ENCODE measurements around the gene SLC18A2.
"Not testable (repeated sequence)": the region's sequence is repeated elsewhere in the genome, so short reads cannot be mapped to it uniquely, and the experiment has no call there.

Gene SLC18A2

DNA sequence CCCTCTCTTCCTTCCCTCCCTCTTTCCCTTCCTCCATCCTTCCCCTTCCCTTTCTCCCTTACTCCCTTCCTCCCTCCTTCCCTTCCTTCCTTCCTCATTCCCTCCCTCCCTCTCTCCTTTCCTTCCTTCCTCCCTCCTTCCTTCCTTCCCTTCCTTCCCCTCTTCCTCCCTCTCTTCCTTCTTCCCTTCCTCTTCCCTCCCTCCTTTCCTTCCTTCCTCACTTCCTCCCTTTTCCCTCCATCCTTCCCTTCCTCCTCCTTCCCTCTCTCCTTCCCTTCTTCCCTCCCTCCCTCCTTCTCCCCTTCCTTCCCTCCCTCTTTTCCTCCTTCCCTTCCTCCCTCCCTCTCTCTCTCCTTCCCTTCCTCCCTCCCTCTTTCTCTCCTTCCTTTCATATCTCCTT lies 12.7 kb upstream of the SLC18A2 start:
- H3K9me3 ChIP-seq (ENCODE audit: low read length) = no peaks in the 10 kb centered on the region
- no peak overlapping the region for H3K4me3 ChIP-seq (ENCODE audit: low read depth, low read length, poor library complexity, severe bottlenecking)
- no peak for TF ChIP-seq EZH2 (IDR thresholded peaks at IDR 0.05; ENCODE audit: borderline replicate concordance, low read length)
- TF ChIP-seq, protein P1, sequence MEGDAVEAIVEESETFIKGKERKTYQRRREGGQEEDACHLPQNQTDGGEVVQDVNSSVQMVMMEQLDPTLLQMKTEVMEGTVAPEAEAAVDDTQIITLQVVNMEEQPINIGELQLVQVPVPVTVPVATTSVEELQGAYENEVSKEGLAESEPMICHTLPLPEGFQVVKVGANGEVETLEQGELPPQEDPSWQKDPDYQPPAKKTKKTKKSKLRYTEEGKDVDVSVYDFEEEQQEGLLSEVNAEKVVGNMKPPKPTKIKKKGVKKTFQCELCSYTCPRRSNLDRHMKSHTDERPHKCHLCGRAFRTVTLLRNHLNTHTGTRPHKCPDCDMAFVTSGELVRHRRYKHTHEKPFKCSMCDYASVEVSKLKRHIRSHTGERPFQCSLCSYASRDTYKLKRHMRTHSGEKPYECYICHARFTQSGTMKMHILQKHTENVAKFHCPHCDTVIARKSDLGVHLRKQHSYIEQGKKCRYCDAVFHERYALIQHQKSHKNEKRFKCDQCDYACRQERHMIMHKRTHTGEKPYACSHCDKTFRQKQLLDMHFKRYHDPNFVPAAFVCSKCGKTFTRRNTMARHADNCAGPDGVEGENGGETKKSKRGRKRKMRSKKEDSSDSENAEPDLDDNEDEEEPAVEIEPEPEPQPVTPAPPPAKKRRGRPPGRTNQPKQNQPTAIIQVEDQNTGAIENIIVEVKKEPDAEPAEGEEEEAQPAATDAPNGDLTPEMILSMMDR (IDR thresholded peaks at IDR 0.05; ENCODE audit: low read length) = no peak
- H2AFZ ChIP-seq (ENCODE audit: low read length) = no peak overlapping the region
- no peak overlapping the region for H3K4me2 ChIP-seq (ENCODE audit: low read length)
- H3K79me2 ChIP-seq (ENCODE audit: insufficient read depth, low read length) = no peaks in the 10 kb centered on the region
- H3K9ac ChIP-seq (ENCODE audit: low read length) = no peak overlapping the region
- no peaks in the 10 kb centered on the region for H3K36me3 ChIP-seq (ENCODE audit: insufficient read depth, low read length)
- H3K4me1 ChIP-seq (ENCODE audit: insufficient read depth, low read length, severe bottlenecking) = no peaks in the 10 kb centered on the region
- no peaks in the 10 kb centered on the region for H3F3A ChIP-seq (ENCODE audit: insufficient read depth, low read length)
- no peaks in the 10 kb centered on the region; the same call in 1 of the 2 replicates for H3K27me3 ChIP-seq (ENCODE audit: insufficient read depth, low read length)
- no peaks in the 10 kb centered on the region for H3K9me2 ChIP-seq (ENCODE audit: low read depth, low read length)
- H3K27ac ChIP-seq (ENCODE audit: low read depth, low read length, poor library complexity, severe bottlenecking) = no peak overlapping the region
- no peaks in the 10 kb centered on the region for H4K20me1 ChIP-seq (ENCODE audit: insufficient read depth, low read length)

DNA sequence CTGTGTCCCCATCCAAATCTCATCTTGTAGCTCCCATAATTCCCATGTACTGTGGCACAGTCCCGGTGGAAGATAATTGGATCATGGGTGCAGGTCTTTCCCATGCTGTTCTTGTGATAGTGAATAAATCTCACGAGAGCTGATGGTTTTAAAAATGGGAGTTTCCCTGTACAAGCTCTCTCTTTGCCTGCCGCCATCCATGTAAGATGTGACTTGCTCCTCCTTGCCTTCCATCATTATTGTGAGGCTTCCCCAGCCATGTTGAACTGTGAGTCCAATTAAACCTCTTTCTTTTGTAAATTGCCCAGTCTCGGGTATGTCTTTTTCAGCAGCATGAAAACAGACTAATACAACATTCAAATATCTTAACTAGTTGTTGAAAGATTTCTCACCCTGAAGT lies 10.8 kb upstream of the SLC18A2 start:
- H3K9ac ChIP-seq (ENCODE audit: low read length) = not testable (repeated sequence)

DNA sequence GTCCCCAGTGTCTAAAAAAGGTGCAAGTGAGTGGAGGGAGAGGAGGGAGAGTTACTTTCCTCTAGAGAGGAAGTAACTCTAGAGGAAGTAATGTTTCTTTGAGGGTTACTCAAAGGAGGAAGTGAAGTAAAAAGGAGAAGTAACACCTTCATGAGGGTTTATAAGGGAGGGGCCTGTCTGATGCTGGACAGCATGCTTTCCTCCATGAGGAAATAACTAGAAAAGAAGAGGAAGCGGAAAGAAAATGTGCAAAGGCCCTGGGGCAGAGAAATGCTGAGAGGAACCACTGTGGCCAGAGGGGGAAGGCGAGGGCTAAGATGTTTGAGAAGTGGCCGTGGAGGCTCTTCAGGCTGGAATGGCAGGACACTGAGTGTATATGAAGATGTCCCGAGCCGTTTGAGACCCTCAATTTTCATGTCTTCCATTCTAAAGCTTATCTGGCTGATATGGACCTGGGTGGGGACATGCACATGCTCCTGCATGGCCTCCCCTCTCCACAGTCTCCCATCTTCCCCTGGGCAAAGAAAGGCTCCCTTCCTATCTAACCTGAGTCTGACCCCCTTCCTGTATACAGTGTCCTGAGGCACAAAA lies 3.4 kb upstream of the SLC18A2 start:
- Histone ChIP-seq H3K27ac (ENCODE audit: low read depth, low read length, poor library complexity, severe bottlenecking) (no peak overlapping the region), H3K4me1 (ENCODE audit: insufficient read depth, low read length, severe bottlenecking) (no peaks in the 10 kb centered on the region), H3F3A (ENCODE audit: insufficient read depth, low read length) (no peaks in the 10 kb centered on the region)

More for the DNA sequence above, 10.8 kb upstream of the SLC18A2 start:
- H3K79me2 ChIP-seq (ENCODE audit: insufficient read depth, low read length); H3K27ac ChIP-seq (ENCODE audit: low read depth, low read length, poor library complexity, severe bottlenecking); H3K4me1 ChIP-seq (ENCODE audit: insufficient read depth, low read length, severe bottlenecking); H4K20me1 ChIP-seq (ENCODE audit: insufficient read depth, low read length); H3K9me2 ChIP-seq (ENCODE audit: low read depth, low read length); H3K4me3 ChIP-seq (ENCODE audit: low read depth, low read length, poor library complexity, severe bottlenecking); H3K27me3 ChIP-seq (ENCODE audit: insufficient read depth, low read length); H3K4me2 ChIP-seq (ENCODE audit: low read length); H3K9me3 ChIP-seq (ENCODE audit: low read length); H3F3A ChIP-seq (ENCODE audit: insufficient read depth, low read length); H3K36me3 ChIP-seq (ENCODE audit: insufficient read depth, low read length); H2AFZ ChIP-seq (ENCODE audit: low read length): not testable (repeated sequence)

DNA sequence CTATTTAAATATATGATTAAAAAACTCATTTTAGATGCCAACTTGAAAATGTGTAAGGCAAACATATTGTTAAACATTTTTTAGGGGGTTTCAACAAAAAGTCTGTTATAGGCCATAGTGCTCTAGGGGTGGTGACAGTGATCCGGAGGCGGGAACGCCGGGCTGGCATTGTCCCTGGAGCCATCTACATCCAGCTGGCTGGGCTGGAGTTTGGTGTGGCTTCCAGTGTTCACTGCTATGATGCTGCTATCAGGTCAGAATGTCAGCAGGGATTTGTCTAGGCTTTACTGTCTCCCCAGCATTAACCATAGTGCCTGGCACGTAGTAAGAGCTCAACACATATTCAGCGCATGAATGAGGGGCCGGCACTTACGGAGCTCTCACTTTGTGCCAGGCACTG lies 1.9 kb upstream of the SLC18A2 start:
- no peaks in the 10 kb centered on the region for H3F3A ChIP-seq (ENCODE audit: insufficient read depth, low read length)
- H3K4me1 ChIP-seq (ENCODE audit: insufficient read depth, low read length, severe bottlenecking) = no peaks in the 10 kb centered on the region
- H3K4me3 ChIP-seq (ENCODE audit: low read depth, low read length, poor library complexity, severe bottlenecking) = no peak overlapping the region
- H4K20me1 ChIP-seq (ENCODE audit: insufficient read depth, low read length) = no peaks in the 10 kb centered on the region
- no peak overlapping the region for H3K27ac ChIP-seq (ENCODE audit: low read depth, low read length, poor library complexity, severe bottlenecking)
- no peaks in the 10 kb centered on the region for H3K9me3 ChIP-seq (ENCODE audit: low read length)
- H3K79me2 ChIP-seq (ENCODE audit: insufficient read depth, low read length) = no peaks in the 10 kb centered on the region
- no peak overlapping the region for H3K4me2 ChIP-seq (ENCODE audit: low read length)
- no peaks in the 10 kb centered on the region for H3K27me3 ChIP-seq (ENCODE audit: insufficient read depth, low read length)
- TF ChIP-seq EZH2 (IDR thresholded peaks at IDR 0.05; ENCODE audit: borderline replicate concordance, low read length) = no peak
- TF ChIP-seq, protein P1 (IDR thresholded peaks at IDR 0.05; ENCODE audit: low read length) = no peak
- no peaks in the 10 kb centered on the region for H3K9me2 ChIP-seq (ENCODE audit: low read depth, low read length)
- H3K36me3 ChIP-seq (ENCODE audit: insufficient read depth, low read length) = no peaks in the 10 kb centered on the region
- H2AFZ ChIP-seq (ENCODE audit: low read length) = no peak overlapping the region
- no peak overlapping the region for H3K9ac ChIP-seq (ENCODE audit: low read length)

More for the DNA sequence above, 3.4 kb upstream of the SLC18A2 start:
- Histone ChIP-seq H2AFZ (ENCODE audit: low read length) (no peak overlapping the region), H3K79me2 (ENCODE audit: insufficient read depth, low read length) (no peaks in the 10 kb centered on the region), H4K20me1 (ENCODE audit: insufficient read depth, low read length) (no peaks in the 10 kb centered on the region), H3K9me3 (ENCODE audit: low read length) (no peaks in the 10 kb centered on the region), H3K36me3 (ENCODE audit: insufficient read depth, low read length) (no peaks in the 10 kb centered on the region), H3K9ac (ENCODE audit: low read length) (no peak overlapping the region), H3K4me2 (ENCODE audit: low read length) (no peak overlapping the region), H3K4me3 (ENCODE audit: low read depth, low read length, poor library complexity, severe bottlenecking) (no peak overlapping the region), H3K27me3 (ENCODE audit: insufficient read depth, low read length) (no peaks in the 10 kb centered on the region), H3K9me2 (ENCODE audit: low read depth, low read length) (no peaks in the 10 kb centered on the region)
- TF ChIP-seq EZH2 (IDR thresholded peaks at IDR 0.05; ENCODE audit: borderline replicate concordance, low read length) = no peak

Measured in OCI-LY1 (cell line).